CD4-positive, alpha-beta T cell treated with Interleukin-10 for 1 hour (primary cell): ENCODE results near the gene PRPF4.
A peak's percentile ranks its signal among the peaks of the same experiment; 100 is the strongest.
"Not testable (repeated sequence)": the region's sequence is repeated elsewhere in the genome, so short reads cannot be mapped to it uniquely, and the experiment has no call there.

Experiments used
- DNase-seq: peaks from one replicate; pipeline ENCODE4 v3.0.0-alpha.2; 2020

PRPF4 gene

GRCh38 chr9:113269355-113269754 lies 6.1 kb upstream of the PRPF4 start:
- no peak for DNase-seq

GRCh38 chr9:113269871-113270270 lies 5.6 kb upstream of the PRPF4 start:
- no peak for DNase-seq

DNA sequence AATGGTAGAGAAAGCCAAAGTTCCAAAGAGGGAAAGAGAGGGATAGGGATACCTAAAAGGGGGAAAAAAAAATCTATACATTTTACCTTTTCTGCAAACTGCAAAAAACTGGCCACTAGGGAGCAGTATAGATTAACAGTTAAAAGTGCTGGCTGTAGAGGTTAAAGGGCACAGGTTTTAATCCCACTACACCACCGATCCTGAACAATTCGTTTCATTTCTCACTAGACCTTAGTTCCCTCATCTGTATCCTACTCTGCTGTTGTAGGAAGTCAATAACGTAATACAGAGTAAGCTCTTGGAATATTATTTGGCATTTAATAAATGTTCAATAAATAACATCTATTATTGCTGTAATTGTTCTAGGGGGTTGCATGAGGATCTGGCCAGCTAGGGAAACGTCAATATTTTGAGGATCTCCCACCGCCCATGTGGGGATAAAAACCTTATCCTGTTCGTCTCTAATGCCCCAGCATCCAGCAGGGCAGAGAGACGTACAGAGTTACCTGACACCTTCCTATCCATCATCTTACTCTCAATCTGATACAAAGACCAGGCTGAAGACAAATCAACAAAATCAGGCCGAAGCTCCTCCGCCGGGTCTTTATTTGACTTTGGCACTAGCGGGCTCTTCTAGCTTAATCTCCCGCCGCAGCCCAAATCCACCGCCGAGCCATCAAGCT lies 843 bp upstream of the PRPF4 start:
- DNase-seq = peak; percentile 76

DNA sequence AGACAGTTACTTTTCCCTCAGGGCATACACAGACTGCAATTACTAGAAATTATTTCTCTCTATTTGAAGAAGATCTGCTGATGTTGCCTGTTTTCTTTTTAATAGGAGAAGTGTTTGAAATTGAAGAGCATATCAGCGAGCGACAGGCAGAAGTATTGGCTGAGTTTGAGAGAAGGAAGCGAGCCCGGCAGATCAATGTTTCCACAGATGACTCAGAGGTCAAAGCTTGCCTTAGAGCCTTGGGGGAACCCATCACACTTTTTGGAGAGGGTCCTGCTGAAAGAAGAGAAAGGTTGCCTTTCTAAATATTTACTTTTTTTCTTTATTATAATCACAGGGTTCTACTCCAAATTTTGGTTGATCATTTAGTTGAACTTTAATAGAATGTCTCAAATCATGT lies 3.4 kb downstream of the PRPF4 start:
- no peak for DNase-seq

- DNase-seq = no peak
Measured at GRCh38 chr9:113281356-113281755, 5.9 kb downstream of the PRPF4 start.

DNA sequence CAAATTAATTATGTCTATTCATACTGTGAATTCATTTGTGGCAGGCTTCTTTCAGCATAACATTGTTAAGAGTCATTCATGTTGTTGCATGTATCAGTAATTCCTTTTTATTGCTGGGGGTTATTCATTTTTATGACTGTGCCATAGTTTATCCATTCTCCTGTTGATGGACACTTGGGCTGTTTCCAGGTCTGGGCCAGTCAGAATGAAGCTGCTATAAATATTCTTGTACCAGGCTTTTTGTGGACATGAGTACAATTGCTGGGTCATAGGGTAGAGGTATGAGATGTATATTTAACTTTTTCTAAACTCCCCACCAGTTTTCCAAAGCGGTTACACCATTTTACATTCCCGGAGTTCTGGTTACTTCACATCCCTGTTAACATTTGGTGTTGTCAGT lies 13.6 kb downstream of the PRPF4 start:
- no peak for DNase-seq

DNA sequence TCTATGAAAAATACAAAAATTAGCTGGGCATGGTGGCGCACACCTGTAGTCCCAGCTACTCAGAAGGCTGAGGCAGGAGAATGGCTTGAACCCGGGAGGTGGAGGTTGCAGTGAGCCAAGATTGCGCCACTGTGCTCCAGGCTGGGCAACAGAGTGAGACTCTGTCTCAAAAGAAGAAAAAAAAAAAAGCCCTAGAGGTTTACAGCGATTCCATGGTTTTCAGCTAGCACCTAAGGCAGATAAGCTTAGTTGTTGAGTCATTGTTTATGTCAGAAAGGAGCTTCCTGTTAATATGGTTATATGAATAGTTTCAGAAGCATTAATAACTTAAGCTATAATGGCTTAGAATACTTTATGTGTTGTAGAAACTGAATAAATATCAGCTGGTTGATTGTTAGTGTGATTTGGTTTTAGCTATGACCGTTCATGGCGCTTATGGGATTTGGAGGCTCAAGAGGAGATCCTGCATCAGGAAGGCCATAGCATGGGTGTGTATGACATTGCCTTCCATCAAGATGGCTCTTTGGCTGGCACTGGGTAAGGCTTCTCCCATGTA lies 14.7 kb downstream of the PRPF4 start:
- DNase-seq = no peak

GRCh38 chr9:113293285-113293878 lies 17.9 kb downstream of the PRPF4 start:
- DNase-seq = no peak

GRCh38 chr9:113296247-113296646 lies 20.8 kb downstream of the PRPF4 start:
- not testable (repeated sequence) for DNase-seq

GRCh38 chr9:113296796-113297558 lies 21.5 kb downstream of the PRPF4 start:
- DNase-seq = no peak

DNA sequence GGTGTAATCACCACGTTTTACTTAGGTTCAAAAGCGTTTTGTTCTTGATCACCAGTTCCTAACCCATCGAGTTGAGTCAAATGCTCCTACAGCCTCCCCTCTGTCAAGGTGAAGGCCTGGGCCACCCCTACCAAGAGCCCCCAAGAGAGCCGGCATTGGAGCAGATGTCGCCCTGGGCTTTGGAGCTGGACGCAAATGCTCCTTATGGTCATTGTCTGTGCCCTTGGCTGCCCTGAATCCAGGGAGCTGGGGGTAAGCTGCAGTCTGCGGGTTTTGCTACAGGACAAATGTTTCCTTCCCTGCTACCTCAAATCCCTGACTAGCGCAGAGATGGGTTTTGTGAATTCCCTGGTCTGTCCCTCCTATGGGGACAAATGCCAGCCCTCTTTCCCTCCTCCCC lies 22.9 kb downstream of the PRPF4 start:
- no peak for DNase-seq

GRCh38 chr9:113298924-113299770 lies 23.7 kb downstream of the PRPF4 start:
- no peak for DNase-seq

GRCh38 chr9:113299800-113300292 lies 24.4 kb downstream of the PRPF4 start:
- DNase-seq = no peak

DNA sequence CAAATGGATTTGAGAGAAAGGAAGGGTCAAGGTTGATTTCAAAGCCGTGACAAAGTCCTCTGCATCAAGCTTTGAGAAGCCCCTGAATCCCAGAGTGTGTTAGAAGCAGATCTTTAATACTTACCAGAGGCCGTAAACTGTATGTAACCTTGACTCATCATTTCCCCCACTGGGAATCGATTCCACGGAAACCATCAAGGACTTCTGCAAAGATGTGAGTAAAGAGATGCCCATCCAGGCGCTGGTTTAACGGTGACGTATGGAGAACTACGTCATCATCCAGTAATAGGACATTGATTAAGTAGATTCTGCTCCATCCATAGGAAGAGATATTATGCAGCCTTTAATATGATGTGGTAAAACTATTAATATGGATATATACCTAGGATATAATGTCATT lies 26.1 kb downstream of the PRPF4 start:
- DNase-seq = no peak

DNA sequence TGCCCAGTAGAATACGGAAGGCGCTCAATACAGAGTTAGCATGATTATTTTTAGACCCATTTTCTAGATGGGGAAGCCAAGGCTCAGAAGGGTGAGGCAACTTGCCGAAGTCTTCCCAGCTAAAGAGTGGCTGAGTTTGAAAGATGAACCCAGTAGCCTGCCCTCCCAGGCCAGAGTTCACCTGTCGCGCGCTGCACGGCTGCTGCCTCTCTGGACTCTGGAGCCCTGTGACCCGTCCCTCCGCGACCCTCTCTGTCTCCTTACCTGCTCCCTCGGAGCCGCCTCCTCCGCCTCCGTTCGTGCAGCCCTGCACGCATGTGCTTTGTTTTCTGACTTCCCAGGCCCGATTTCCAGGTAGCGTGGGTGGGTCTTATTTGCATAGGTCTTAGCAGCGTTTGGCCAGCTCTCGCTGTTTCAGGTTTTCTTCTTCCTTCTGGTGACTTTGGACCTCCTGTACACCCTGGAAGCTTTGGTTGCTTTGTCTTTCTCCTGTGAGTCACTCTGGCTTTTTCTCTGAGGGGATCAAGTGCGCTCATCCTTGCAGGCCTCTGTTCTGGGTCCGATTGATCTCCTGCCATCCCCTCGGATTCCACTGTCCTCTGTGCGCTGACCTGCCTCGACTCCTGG lies 27.4 kb downstream of the PRPF4 start, which contains the start of gene RNF183:
Gene RNF183 (minus strand): TSS at position 585 of the 627 bp plus-strand sequence. CDS start 5,192 bp downstream, outside the sequence.
- no peak for DNase-seq

- no peak for DNase-seq
Measured at GRCh38 chr9:113306566-113306965, 31.1 kb downstream of the PRPF4 start.

- DNase-seq = no peak
Measured at GRCh38 chr9:113307396-113307975, 32.0 kb downstream of the PRPF4 start.

- peak; percentile 49 for DNase-seq
Measured at GRCh38 chr9:113309204-113309813, 33.9 kb downstream of the PRPF4 start.

- DNase-seq = no peak
Measured at GRCh38 chr9:113310538-113310937, 35.1 kb downstream of the PRPF4 start.

DNA sequence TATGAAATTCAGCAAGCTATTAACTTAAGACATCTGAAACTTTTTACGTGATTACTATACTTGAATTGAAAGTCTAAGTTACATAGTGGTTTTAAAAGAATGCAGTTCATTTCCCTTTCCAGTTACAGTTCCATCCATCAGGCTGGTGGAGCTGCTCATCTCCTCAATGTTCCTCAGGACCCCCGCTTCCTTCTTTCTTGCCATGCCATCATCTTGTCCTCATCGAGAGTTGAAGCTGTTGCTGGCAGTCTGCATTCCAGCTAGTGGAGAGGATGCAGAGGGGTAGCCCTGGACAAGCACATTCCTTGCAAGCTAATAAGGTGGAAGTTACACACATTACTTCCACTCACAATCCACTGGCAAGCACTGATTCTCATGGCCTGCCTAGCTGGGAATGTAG lies 36.5 kb downstream of the PRPF4 start:
- no peak for DNase-seq

- DNase-seq = no peak
Measured at GRCh38 chr9:113313261-113313660, 37.8 kb downstream of the PRPF4 start.
